Endothelial cell (in vitro differentiated cells): ENCODE results near the gene SPDYE16. TPM values are rescaled to one million over a fixed set of nuclear protein-coding genes. Genes with fewer than 3 reads are reported as not detected.
"Not testable (repeated sequence)": the region's sequence is repeated elsewhere in the genome, so short reads cannot be mapped to it uniquely, and the experiment has no call there.

ENCODE experiments used
- DNase-seq: peaks from one replicate; pipeline ENCODE4 v3.0.0; 2021; ENCODE audit warnings: low spot score
- H3K27ac Mint-ChIP-seq: one replicate; pipeline ENCODE4 v1.8.0; 2021; ENCODE audit warnings: mixed read lengths, inconsistent platforms; ENCODE audit not compliant: unreplicated experiment
- H3K27me3 Mint-ChIP-seq: one replicate; pipeline ENCODE4 v1.8.0; 2021; ENCODE audit warnings: mild to moderate bottlenecking, moderate library complexity, mixed read lengths, inconsistent platforms; ENCODE audit not compliant: unreplicated experiment
- H3K36me3 Mint-ChIP-seq: one replicate; pipeline ENCODE4 v1.8.0; 2021; ENCODE audit warnings: mild to moderate bottlenecking, low read depth, mixed read lengths, inconsistent platforms; ENCODE audit not compliant: unreplicated experiment
- H3K4me1 Mint-ChIP-seq: one replicate; pipeline ENCODE4 v1.8.0; 2021; ENCODE audit warnings: mild to moderate bottlenecking, mixed read lengths, inconsistent platforms; ENCODE audit not compliant: unreplicated experiment
- H3K4me3 Mint-ChIP-seq: one replicate; pipeline ENCODE4 v1.8.0; 2021; ENCODE audit warnings: mild to moderate bottlenecking, mixed read lengths, inconsistent platforms; ENCODE audit not compliant: unreplicated experiment
- H3K9me3 Mint-ChIP-seq: one replicate; pipeline ENCODE4 v1.8.0; 2021; ENCODE audit warnings: mixed read lengths, inconsistent platforms; ENCODE audit not compliant: unreplicated experiment
- total RNA-seq: library from RNA; stranded (reverse); fragmentation: NEBNext Ultra II Directional; extraction: Animal tissue kit (Norgen Biotek cat#: 25700); gene quantifications from one replicate; pipeline ENCODE4 v1.2.1, GENCODE V29; 2021; ENCODE audit not compliant: unreplicated experiment

Gene SPDYE16
- total RNA-seq, 1 donor from 2014 or later, result not detected

DNA sequence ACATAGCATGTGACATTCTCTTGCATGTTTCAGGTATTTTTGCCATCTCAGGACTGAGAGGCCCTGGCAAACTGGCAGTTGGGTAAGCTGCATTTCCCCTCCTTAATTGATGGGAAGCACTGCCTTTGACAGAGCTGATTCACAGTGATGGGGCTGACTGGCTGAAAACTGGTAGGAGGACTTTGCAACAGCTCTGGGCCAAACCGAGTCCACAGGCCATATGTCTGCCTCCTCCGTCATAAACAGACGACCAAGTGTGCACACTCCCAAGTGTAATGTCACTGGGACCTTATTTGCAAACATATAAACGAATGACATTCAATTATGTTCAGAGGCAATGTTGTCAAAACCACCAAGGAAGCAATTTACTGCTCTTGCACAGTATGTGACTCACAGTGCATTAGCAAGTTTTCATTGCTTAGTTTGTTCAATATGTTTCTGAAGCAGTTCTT is 27.3 kb upstream of the SPDYE16 start:
- peaks cover 15% of the 10 kb centered on the region for H3K36me3 Mint-ChIP-seq
- not testable (repeated sequence) for H3K4me1 Mint-ChIP-seq, H3K27me3 Mint-ChIP-seq, DNase-seq, H3K4me3 Mint-ChIP-seq, H3K27ac Mint-ChIP-seq, H3K9me3 Mint-ChIP-seq

GRCh38 chr7:76568742-76569141 is 25.6 kb upstream of the SPDYE16 start:
- not testable (repeated sequence) for H3K4me1 Mint-ChIP-seq, H3K9me3 Mint-ChIP-seq, H3K27me3 Mint-ChIP-seq, H3K27ac Mint-ChIP-seq, DNase-seq, H3K4me3 Mint-ChIP-seq
- H3K36me3 Mint-ChIP-seq, result peaks cover 15% of the 10 kb centered on the region

- not testable (repeated sequence) for H3K27ac Mint-ChIP-seq, H3K9me3 Mint-ChIP-seq, H3K4me1 Mint-ChIP-seq, H3K27me3 Mint-ChIP-seq, H3K4me3 Mint-ChIP-seq, DNase-seq
- H3K36me3 Mint-ChIP-seq, result peaks cover 15% of the 10 kb centered on the region
Measured at GRCh38 chr7:76567753-76568152, 24.7 kb upstream of the SPDYE16 start.

GRCh38 chr7:76567311-76567710 is 24.2 kb upstream of the SPDYE16 start:
- DNase-seq, H3K4me3 Mint-ChIP-seq, H3K9me3 Mint-ChIP-seq, H3K27ac Mint-ChIP-seq, H3K27me3 Mint-ChIP-seq, H3K4me1 Mint-ChIP-seq: not testable (repeated sequence)
- H3K36me3 Mint-ChIP-seq, result peaks cover 15% of the 10 kb centered on the region

- H3K4me1 Mint-ChIP-seq, H3K27ac Mint-ChIP-seq, DNase-seq, H3K4me3 Mint-ChIP-seq, H3K9me3 Mint-ChIP-seq, H3K27me3 Mint-ChIP-seq: not testable (repeated sequence)
- peaks cover 19% of the 10 kb centered on the region for H3K36me3 Mint-ChIP-seq
Measured at GRCh38 chr7:76565001-76565400, 21.9 kb upstream of the SPDYE16 start.

GRCh38 chr7:76561342-76561741 is 18.2 kb upstream of the SPDYE16 start:
- not testable (repeated sequence) for H3K27me3 Mint-ChIP-seq, DNase-seq, H3K4me3 Mint-ChIP-seq, H3K4me1 Mint-ChIP-seq, H3K9me3 Mint-ChIP-seq, H3K27ac Mint-ChIP-seq
- H3K36me3 Mint-ChIP-seq, result peaks cover 13% of the 10 kb centered on the region

- H3K27me3 Mint-ChIP-seq, H3K9me3 Mint-ChIP-seq, H3K27ac Mint-ChIP-seq, H3K4me3 Mint-ChIP-seq, H3K36me3 Mint-ChIP-seq, DNase-seq, H3K4me1 Mint-ChIP-seq: not testable (repeated sequence)
Measured at GRCh38 chr7:76560157-76560556, 17.1 kb upstream of the SPDYE16 start.

DNA sequence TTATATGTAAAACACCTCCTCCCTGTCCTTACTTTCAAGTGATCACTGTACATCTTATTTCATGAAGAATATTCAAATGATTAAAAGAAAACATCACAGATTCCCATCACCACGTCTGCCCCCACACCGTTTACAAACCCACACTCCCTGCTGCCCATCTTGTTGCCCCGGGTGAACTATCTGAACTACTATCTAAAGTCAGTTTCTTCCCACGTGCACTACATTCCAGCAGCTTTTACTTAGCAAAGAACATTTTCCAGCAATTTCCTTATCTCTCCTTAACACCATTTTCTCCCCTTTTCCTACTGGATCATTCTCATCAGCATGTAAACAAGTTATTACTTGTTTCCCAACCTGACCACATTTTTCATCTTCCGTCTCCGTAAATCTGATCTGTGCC is 16.6 kb upstream of the SPDYE16 start:
- H3K4me3 Mint-ChIP-seq, DNase-seq, H3K4me1 Mint-ChIP-seq, H3K36me3 Mint-ChIP-seq, H3K27me3 Mint-ChIP-seq, H3K9me3 Mint-ChIP-seq: not testable (repeated sequence)
- peak overlapping the region; percentile 4 for H3K27ac Mint-ChIP-seq

DNA sequence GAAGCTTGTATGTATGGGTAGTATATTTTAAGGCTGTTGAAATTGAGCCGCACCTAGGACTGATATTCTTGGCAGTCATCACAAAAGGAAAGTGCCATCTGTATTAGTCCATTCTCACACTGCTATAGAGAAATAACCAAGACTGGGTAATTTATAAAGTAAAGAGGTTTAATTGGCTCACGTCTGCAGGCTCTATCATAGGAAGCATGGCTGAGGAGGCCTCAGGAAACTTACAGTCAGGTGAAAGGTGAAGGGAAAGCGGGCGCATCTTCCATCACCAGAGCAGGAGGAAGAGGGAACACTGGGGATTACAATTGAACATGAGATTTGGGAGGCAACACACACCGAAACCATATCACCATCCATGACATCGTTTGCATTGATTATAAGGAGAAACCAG is 8.9 kb upstream of the SPDYE16 start:
- DNase-seq, H3K36me3 Mint-ChIP-seq, H3K4me1 Mint-ChIP-seq, H3K27me3 Mint-ChIP-seq, H3K9me3 Mint-ChIP-seq, H3K27ac Mint-ChIP-seq: not testable (repeated sequence)
- peak overlapping the region; percentile 7 for H3K4me3 Mint-ChIP-seq

DNA sequence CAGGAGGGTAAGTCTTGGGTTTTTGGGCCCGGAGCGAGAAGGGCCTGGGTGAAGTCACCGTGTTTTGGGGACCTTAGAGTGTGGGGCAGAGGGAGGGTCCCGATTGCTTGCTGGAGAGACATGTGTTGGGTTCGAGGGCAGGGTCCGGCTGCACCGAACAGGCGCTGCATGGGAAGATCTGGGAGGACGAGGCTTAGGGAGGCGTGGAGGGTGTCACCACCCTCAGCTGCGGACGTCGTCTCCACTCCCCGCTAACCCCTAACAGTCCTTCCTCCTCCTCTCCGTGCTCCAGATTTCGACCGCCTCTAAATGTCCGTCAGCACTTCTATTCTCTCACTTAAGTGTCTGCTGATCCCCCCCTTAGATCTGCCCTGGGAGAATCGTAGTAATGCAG is 6.8 kb upstream of the SPDYE16 start:
- not testable (repeated sequence) for H3K4me1 Mint-ChIP-seq, H3K27me3 Mint-ChIP-seq, H3K9me3 Mint-ChIP-seq, H3K36me3 Mint-ChIP-seq
- Mint-ChIP-seq H3K27ac (peak overlapping the region; percentile 13), H3K4me3 (peak overlapping the region; percentile 95)
- DNase-seq, result peak; percentile 3

DNA sequence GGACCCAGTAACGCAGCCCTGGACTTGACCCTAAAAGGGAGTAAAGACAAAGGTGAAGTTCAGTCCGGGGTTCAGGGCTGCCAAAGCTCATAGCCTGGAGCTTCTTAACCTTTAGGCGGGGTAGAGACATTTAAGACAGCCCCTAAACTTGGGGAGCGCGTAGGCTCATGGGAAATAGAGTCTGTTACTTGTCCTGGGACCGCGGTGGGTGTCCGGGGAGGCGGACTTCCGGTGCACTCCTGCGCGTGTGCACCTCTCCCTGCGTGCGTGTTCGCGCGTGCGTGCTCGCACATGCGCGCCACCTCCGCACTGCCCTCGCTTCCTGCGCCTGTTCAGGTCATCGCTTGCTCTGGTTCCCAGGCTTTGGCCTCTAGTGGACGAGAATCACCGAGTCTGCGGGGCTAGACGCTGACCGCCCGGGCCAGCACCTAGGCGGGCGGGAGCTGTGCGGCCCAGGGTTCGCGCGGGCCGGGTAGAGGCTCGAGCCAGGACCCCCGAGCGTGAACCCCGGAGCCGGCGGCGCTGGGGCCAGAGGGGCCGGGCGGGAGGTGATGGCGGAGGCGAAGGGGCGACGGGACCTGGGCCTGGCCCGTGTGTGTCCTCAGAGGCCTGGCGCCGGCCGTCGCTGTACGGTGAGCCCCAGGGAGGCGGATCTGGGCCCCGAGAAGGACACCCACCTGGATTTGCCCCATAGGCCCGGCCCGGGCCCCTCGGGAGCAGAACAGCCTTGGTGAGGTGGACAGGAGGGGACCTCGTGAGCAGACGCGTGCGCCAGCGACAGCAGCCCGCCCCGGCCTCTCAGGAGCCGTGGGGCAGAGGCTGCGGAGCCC is 6.1 kb upstream of the SPDYE16 start:
- not testable (repeated sequence) for H3K36me3 Mint-ChIP-seq, H3K9me3 Mint-ChIP-seq, H3K27me3 Mint-ChIP-seq, H3K4me1 Mint-ChIP-seq
- peak; percentile 68 for DNase-seq
- peak overlapping the region; percentile 95 for H3K4me3 Mint-ChIP-seq
- H3K27ac Mint-ChIP-seq, result peak overlapping the region; percentile 48

DNA sequence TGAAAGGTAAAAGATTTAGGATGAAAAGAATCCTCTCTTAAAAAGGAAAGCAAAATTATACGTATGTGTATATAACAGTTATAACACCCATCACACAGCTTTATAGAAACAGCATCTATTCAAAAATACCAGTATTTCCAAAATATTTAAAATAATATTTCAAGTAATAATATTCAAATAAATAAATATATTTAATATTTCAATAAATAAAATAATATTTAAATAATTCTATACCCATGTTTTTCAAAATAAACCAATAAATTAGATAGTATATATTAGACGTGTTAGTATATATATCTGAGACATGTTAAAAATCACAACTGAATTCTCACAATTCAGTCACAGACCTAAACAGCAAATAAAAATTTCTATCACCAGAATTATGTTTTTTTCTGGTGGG is 11.5 kb downstream of the SPDYE16 start:
- not testable (repeated sequence) for H3K9me3 Mint-ChIP-seq, DNase-seq, H3K36me3 Mint-ChIP-seq, H3K27ac Mint-ChIP-seq, H3K4me1 Mint-ChIP-seq, H3K27me3 Mint-ChIP-seq, H3K4me3 Mint-ChIP-seq
